ENCODE measurements around the gene RBMS3. TPM values are rescaled to one million over a fixed set of nuclear protein-coding genes. Genes with fewer than 3 reads are reported as not detected.
"Not testable (repeated sequence)": the region's sequence is repeated elsewhere in the genome, so short reads cannot be mapped to it uniquely, and the experiment has no call there.

Gene RBMS3
- polyA plus RNA-seq (ENCODE audit: insufficient read length in 4 of 4): 10 to 100 TPM; 13.9 to 15.7 (median 14.1) TPM

DNA sequence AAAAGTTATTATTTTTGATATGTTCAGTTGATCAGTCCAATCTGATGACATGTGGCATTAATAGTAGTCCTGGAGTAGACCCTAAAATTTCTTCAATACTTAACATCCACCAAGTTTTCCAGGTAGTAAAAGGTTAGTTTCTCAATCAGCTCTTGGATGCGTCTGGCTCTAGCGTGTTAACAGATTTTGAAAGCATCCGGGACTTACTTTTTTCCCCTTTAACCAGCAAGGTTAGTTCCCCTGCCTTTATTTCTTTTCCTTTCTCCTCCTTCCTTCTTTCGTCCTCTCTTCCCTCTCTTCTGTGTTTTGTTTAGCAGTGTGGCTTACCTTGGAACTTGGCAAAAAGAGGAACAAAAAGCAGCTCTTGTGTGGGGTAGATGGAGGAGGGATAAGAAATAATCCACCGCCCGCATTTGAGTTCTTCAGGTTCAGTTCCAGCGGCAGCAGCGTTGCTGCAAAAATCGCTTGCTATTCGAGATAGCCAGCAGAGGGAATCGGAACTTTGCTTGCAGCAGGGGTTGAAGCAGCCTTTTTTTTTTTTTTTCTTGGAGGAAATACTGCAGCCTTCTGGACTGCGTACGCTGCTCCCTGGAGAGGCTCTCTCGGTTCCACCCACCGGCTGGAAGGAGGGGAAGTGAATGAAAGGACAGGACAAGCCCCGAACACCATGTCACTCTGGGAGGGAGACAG is at the start of gene RBMS3:
Gene RBMS3 (plus strand): TSS at position 668 of the 690 bp plus-strand sequence.
- peak in 3 of 4 donors; percentile 86 for DNase-seq (ENCODE audit: low read depth in 4 of 4, low spot score in 2 of 4)

DNA sequence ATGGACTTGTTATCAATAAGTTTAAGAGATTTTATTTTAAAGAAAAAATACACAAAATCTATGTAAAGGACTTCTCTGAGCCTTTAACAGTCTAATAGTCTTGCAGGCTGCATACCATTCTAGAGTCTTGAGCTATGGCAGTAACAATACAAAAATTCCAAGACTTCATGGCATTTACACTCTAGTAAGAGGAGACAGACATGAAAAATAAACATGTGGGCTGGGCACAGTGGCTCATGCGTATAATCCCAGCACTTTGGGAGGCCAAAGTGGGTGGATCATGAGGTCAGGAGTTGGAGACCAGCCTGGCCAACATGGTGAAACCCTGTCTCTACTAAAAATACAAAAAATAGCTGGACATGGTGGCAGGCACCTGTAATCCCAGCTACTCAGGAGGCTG is 47.7 kb upstream of the RBMS3 start:
- not testable (repeated sequence) for DNase-seq (ENCODE audit: low read depth in 4 of 4, low spot score in 2 of 4)

DNA sequence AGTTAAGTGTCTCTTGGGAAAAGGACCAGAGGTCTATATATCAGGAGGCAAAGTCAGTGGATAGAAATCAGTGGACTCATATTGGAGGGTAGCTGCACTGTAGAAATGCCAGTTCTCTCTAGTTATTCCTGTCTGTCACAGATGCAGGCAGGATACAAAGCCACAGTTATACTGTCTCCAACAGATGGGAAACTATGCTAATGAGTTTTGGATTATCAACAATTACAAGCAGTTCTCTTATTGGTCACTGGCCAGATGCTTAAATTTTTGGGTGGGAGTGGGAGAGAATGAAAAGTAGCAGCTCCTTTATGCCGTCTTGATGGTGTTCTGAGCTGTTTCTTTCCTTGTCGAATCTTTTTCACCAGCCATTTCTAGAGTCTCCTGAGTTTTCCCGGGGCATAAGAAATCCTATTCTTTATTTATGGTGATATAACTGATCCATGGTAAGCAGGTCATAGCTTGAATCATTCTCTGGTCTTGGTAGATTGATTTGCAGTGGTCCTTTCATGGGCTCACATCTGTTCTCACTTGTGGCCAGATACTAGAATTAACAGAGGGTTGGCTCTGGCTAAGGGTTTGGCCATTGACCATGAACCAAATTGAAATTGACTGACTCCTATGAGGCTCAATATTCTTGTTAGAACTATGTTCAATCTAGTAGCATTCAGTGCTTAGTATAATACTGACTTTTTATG is 44.6 kb upstream of the RBMS3 start:
- DNase-seq (ENCODE audit: low read depth in 4 of 4, low spot score in 2 of 4): no peak

DNA sequence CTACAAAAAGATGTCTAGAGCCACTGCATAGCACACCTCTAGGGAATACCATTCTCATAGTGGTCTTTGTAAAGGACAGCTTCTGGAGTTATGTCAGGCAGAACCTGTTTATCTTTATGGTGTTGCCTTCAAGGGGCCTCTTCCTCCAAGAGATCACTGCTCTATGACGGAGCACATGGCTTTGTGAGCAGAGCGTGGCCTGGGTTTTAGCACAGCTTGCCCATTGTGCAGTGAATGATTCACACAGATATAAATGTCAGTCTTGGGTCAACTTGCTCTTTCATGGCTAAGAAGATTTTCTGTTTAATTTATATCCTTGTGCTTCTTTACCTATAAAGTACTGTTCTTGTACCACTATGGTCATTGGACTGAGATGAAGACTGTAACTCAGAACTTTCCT is 41.5 kb upstream of the RBMS3 start:
- no peak for DNase-seq (ENCODE audit: low read depth in 4 of 4, low spot score in 2 of 4)

DNA sequence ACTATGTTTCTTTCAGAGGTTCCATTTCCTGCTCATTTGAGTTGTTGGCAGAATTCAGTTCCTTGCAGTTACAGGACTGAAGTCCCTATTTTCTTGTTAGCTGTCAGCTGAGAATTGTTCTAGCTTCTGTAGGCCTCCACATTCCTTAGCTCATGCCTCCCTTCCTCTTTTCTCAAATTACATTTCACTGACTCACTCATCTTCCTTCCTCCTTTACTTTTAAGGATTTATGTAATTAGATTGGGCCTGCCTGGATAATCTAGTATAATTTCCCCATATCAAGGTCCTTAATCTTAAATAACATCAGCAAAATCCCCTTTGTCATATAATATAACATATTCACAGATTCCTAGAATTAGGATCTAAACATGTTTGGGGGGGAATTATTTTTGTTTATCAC is 40.6 kb upstream of the RBMS3 start:
- DNase-seq (ENCODE audit: low read depth in 4 of 4, low spot score in 2 of 4): no peak

DNA sequence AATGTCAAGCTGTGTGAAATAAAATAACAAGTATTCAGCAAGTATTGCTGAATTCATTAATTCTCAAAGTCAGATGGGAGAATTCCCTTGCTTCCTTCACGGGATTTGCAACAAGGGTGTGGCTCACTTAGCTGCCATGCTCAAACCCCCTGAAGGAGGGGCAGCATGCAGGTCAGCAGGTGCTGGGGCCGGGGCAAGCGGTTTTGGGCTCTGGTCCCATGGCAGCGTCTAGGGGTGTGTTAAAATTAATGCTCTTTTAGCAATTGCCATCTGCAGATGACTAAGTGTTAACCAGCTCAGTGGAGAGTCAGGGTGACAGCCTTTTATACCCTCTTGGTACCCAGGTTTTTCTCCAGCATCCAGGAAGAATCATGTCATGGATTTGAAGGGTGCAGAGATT is 40.0 kb upstream of the RBMS3 start:
- DNase-seq (ENCODE audit: low read depth in 4 of 4, low spot score in 2 of 4): no peak

DNA sequence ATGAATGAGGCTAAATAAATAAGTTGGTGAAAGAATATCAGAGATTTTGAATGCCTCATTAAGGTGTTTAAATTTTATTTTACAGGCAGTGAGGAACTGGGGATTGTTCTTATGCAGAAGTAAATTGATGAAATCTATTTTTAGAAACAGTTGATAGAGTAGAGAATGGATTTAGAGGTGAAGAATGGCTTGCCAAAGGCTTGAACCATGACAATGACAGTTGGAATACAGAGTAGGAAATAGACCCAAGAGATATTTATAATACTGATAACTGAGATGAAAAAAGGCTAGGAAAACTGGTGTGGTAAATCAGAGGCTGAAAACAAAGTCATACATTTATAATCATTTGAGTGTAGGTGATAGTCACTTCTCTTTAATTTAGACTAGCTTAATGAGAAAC is 39.0 kb upstream of the RBMS3 start:
- no peak for DNase-seq (ENCODE audit: low read depth in 4 of 4, low spot score in 2 of 4)

DNA sequence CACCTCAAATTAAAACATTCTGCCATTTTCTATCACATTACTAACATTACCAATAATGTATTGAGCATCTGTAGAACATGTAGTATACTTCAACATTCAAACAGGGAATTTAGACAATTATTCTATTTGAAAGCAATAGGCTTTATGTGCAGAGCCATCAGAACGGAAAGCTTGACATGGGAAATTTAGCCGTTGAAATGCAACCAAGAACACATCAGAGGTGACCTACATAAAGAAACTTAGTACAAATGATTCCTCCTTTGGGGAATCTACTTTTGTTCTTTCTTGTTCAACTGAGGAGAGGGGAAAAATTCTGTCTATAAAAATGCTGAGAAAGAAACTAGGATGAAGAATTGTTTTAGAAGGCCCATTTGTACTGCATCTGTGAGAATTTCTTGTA is 38.6 kb upstream of the RBMS3 start:
- DNase-seq (ENCODE audit: low read depth in 4 of 4, low spot score in 2 of 4): no peak

DNA sequence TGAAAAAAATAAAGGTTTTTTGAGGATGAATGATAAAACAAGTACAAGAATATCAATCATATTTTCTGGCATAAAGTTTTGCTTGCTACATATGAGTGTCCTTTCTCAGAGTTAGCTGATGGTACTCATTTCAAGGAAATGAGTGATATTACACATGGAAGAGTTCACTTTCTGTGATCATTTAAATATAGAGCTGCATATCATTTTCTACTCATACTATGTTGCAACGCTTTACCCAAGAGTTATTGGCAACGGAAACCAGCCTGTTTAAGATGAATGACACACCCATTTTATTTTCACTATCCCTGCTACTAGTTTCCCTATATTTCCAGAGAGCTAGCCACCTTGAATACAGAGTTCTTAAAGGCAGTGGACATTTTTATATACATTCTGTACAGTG is 35.4 kb upstream of the RBMS3 start:
- no peak for DNase-seq (ENCODE audit: low read depth in 4 of 4, low spot score in 2 of 4)

DNA sequence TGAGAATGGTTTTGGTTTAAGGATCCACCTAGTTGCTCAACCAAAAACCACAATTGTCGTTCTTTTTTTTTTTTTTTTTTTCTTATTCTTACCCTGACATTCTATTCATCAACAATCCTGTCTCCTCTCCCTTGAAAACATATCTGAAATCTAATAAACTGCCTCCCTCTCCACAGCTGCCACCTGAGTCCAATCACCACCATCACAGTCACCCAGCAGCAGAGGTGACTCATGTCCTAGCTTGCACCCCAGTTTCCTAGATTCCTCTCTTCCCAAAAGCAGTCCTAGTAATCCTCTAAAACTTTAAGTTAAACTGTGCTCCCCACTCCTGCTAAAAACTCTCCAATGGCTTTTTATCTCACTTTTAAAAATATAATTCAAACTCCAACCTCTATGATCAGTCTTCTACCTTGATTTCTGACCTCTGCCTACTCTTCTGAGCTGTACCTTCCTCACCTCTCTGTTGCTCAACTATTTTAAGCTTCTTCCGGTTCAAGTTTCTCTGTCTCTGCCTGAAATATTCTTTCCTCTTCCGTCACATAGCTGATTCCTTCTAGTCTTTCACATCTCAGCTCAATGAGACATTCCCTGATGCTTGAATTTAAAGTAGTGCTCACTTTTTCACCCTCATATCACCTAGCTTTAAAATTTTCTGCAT is 33.7 kb upstream of the RBMS3 start:
- DNase-seq (ENCODE audit: low read depth in 4 of 4, low spot score in 2 of 4): no peak

DNA sequence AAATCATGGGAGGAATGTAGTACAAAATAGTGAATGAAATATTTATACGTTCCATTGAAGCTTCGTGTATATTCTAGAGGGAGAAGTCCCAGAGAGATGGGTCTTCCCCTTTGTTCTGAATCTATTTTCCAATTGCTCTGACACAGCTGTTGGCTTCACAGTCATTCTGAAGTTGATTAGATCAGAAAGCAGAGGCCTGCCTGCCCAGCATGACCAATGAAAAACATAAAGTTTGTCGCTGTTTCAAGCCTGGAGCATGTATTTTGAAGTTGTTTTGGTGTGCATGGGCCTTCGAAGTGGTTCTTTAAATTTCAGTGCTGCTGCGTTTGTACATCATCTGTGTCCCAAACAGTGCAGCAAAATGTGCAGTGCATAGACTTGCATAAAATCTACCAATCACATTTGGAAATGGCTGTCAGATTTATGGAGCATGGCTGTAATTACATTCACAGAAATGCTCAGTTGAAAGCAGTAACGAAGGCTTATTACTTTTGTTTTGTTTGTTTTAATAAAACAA is 31.0 kb upstream of the RBMS3 start:
- DNase-seq (ENCODE audit: low read depth in 4 of 4, low spot score in 2 of 4): no peak

DNA sequence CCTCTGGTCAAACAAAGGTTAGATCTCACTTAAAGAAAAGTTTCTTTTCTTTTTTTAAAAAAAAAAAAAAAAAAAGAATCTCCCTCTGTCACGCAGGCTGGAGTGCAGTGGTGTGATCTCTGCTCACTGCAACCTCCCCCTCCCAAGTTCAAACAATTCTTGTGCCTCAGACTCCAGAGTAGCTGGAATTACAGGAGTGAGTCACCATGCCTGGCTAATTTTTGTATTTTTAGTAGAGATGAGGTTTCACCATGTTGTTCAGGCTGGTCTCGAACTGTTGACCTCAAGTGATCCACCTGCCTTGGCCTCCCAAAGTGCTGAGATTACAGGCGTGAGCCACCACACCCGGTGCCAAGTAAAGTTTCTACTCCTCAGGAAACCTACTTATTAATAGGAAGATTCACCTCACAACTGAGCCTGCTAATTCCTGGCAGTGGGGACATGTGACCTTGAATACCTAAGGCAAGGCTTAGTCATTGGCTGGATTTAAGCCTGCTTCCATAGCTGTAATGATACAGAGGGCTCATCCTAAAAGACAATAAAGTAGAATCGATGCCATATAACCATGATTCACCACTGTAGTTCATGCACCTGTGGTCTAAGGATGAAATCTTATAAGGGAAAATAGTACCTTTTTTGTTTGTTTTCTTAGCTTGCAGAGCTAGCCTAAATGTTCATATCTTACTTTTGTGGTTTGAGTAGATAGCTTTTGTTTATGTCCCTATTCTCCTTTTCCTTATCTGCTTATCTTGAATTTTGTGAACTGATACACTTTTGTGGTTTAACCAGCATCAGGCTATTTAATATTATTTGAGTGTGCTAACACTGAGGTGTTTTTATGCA is 24.8 kb upstream of the RBMS3 start:
- no peak for DNase-seq (ENCODE audit: low read depth in 4 of 4, low spot score in 2 of 4)

DNA sequence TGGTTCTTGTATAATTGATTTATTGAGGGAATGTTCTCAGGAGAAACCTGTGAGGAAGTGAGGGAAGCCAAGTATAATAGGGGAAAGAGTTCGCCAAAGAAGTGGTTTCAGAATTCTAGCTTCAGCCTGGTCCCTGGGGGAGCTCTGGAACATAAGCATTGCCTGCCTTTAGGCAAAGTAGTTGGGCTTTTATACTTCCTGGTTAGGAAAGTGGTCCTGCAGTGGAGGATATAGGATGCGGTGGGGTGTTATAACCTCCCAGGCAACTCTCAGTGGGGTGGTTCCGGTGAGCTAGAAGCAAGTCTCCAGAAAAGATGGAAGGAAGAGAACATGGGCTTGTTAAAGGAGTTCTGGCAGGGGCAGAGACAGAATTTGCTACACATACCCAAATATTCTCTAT is 22.7 kb upstream of the RBMS3 start:
- DNase-seq (ENCODE audit: low read depth in 4 of 4, low spot score in 2 of 4): no peak

DNA sequence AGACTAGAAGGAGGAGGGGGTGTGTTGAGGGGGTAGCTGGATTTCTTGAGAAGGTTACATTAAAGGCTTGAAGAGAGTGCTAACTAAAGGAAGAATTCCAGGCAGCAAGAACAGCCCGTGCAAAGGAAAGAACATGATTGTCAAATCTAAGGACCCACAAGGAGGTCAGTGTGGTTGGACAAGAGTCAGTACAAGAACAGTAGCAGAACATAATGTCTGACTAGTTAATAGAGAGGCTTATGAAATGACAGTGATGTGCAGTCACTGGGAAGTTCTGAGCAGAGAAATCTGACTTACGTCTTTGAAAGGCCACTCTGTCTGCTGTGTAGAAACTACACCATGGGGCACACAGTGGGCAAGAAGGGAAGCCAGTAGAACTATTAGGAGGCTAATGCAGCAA is 19.8 kb upstream of the RBMS3 start:
- no peak for DNase-seq (ENCODE audit: low read depth in 4 of 4, low spot score in 2 of 4)

DNA sequence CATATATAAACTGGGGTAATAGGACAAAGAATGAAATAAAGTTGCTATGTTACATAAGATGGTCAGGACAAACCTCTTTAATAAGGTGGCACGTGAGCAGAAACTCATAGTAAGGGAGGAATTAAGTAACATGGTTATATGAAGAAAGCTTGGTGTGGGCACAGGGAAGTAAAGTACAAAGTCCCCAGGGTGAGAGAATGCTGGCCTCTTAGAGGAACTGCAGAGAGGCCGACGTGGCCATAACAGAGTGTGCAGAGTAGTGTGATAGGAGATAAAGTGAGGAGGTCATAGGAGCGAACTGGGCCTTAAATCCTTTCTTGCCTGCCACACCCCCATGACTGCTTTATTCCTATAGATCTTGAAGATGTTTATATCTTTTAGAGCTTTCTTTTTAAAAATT is 17.4 kb upstream of the RBMS3 start:
- DNase-seq (ENCODE audit: low read depth in 4 of 4, low spot score in 2 of 4): no peak

DNA sequence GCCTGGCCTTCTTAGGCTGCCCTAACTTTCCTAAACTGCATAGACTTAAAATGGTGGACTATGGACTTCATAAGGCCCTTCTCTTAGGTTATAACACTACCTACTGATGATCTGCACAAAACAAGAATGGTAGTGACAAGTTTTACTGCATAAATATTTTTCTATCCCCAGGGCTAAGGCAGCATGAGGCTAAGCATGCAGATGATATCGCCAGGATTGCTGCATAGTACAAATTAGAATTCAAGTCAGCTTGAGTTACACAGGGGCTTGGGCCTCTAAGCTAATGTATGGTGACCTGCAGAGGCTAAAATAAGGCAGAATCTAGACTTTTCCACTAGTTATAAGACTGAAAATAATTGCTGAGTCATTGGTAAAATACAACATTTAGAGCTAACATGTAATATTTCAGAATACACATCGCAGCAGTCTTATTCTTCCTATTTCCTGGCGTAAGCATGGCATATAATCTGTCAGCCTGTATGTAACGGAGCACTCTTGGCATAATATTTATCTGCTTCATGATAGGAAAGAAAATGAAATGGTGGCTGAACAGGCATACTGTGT is 15.3 kb upstream of the RBMS3 start:
- DNase-seq (ENCODE audit: low read depth in 4 of 4, low spot score in 2 of 4): no peak

DNA sequence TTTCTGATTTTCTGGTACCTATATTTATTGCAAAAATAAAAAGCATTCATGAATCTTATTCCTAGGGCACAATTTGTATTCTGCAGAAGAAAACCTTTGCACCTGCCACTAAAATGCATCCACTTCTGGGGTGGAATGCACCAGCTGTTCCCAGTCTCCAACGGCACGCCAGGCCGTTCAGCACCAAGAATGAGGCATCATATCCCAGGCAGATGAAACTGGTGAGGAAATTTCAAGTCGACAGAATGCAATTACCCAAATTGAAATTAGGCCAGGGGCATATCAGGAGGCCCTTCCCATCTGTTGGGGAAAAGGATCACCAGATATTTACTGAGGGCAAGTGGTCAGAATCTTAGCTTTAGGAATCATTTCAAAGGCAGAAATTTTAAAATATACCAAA is 13.6 kb upstream of the RBMS3 start:
- DNase-seq (ENCODE audit: low read depth in 4 of 4, low spot score in 2 of 4): no peak

DNA sequence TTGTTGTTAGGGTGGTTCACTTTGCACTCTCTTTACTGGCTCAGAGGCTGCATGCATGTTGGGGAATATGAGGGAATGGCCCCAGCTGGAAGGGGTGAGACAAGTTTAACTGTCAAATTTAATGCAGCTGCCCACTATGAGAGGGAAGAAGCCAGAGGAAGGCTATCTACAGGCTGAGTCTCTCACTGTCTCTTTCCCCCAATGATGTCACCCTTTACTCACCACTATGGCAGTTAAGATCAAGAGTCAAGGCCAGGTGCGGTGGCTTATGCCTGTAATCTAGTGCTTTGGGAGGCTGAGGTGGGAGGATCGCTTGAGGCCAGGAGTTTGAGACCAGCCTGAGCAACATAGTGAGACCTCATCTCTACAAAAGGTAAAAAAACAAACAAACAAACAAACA is 12.2 kb upstream of the RBMS3 start:
- no peak for DNase-seq (ENCODE audit: low read depth in 4 of 4, low spot score in 2 of 4)

DNA sequence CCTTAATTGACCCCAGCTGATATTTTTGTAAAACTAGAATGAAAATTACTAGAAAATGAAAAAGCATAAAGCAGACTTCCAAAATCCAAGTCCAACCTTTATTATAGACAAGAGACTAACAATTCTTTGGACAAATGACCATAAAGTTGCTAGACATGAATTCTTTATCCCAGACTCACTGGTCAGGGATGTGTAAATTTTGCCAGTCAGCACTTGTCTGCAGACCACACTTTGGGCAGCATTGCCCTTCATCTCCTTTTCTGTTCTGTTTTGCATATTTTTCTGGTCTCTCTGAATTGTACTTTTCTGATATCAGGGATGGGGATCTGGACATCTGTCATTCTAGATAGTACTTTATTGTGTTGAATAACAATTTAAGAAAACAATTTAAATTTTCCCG is 10.1 kb upstream of the RBMS3 start:
- no peak for DNase-seq (ENCODE audit: low read depth in 4 of 4, low spot score in 2 of 4)

DNA sequence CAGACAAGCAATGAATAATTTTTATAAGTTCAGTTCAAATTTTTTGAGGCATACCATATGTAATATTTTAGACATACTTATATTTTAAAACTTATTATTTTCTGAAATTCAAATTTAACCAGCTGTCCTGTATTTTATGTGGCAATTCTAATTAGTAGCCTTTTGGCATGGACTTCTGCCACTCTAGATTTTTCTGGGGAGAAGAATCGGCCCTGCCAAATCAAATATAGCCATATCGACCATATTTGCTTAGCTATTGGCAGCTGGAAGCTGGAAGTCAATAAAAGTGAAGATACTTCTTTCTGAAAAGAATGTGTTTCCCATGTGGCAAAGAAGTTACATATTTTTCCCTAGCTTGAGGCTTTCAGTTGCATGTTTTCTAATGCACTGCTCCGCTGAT is 9.4 kb upstream of the RBMS3 start:
- DNase-seq (ENCODE audit: low read depth in 4 of 4, low spot score in 2 of 4): no peak

DNA sequence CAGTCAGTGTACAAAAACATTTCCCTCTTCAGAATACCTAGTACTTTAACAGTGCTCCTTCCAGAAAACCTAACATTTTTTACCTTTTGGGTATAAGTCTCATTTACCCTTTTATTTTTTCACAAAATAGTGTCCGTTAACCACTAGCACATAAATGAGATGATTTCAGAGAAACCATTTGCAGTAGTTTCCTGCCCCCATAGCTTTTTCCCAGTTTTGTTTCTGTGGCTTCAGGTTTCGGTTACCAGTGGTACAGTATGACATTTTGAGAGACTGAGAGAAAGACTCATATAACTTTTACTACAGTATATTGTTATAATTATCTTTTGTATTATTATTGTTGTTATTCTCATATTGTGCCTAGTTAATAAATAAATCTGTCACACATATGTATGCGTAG is 6.2 kb upstream of the RBMS3 start:
- no peak for DNase-seq (ENCODE audit: low read depth in 4 of 4, low spot score in 2 of 4)

Data from left renal cortex interstitium (tissue), 4 donors.